ENCODE data around the gene SRD5A2.

Gene SRD5A2

GRCh38 chr2:31580321-31581117 is at the start of gene SRD5A2:
Gene SRD5A2, minus strand, starts transcription at chr2:31580938. Its CDS starts 38 bp downstream, at chr2:31580900.
- Histone ChIP-seq H3K36me3 (ENCODE audit: control insufficient read depth, insufficient read depth, low read length) (no peaks in the 10 kb centered on the region), H3K4me3 (replicated peaks; ENCODE audit: low read depth, low read length) (no peak within 1 kb of the TSS), H3K27me3 (replicated peaks; ENCODE audit: control insufficient read depth, insufficient read depth, low read length) (no peaks in the 10 kb centered on the region; the same call in 1 of the 2 replicates)
- no peak for TF ChIP-seq CTCF (IDR thresholded peaks at IDR 0.05; ENCODE audit: insufficient read depth, low read length, poor library complexity, severe bottlenecking)
- DNase-seq (ENCODE audit: extremely low read depth, insufficient read length): no peak

GRCh38 chr2:31606509-31606908 is 25.8 kb upstream of the SRD5A2 start:
- H3K4me3 ChIP-seq (replicated peaks; ENCODE audit: low read depth, low read length): no peak overlapping the region
- TF ChIP-seq CTCF (IDR thresholded peaks at IDR 0.05; ENCODE audit: insufficient read depth, low read length, poor library complexity, severe bottlenecking): no peak

GRCh38 chr2:31598694-31599093 is 18.0 kb upstream of the SRD5A2 start:
- H3K27me3 ChIP-seq (replicated peaks; ENCODE audit: control insufficient read depth, insufficient read depth, low read length): no peaks in the 10 kb centered on the region
- no peaks in the 10 kb centered on the region for H3K36me3 ChIP-seq (ENCODE audit: control insufficient read depth, insufficient read depth, low read length)
- no peak for TF ChIP-seq CTCF (IDR thresholded peaks at IDR 0.05; ENCODE audit: insufficient read depth, low read length, poor library complexity, severe bottlenecking)
- DNase-seq (ENCODE audit: extremely low read depth, insufficient read length): no peak
- no peak overlapping the region for H3K4me3 ChIP-seq (replicated peaks; ENCODE audit: low read depth, low read length)

More at GRCh38 chr2:31606509-31606908, 25.8 kb upstream of the SRD5A2 start:
- DNase-seq (ENCODE audit: extremely low read depth, insufficient read length): no peak
- Histone ChIP-seq H3K36me3 (ENCODE audit: control insufficient read depth, insufficient read depth, low read length) (no peaks in the 10 kb centered on the region), H3K27me3 (replicated peaks; ENCODE audit: control insufficient read depth, insufficient read depth, low read length) (no peaks in the 10 kb centered on the region)

- H3K27me3 ChIP-seq (replicated peaks; ENCODE audit: control insufficient read depth, insufficient read depth, low read length): no peaks in the 10 kb centered on the region
- no peak for TF ChIP-seq CTCF (IDR thresholded peaks at IDR 0.05; ENCODE audit: insufficient read depth, low read length, poor library complexity, severe bottlenecking)
- DNase-seq (ENCODE audit: extremely low read depth, insufficient read length): no peak
- H3K36me3 ChIP-seq (ENCODE audit: control insufficient read depth, insufficient read depth, low read length): no peaks in the 10 kb centered on the region
- H3K4me3 ChIP-seq (replicated peaks; ENCODE audit: low read depth, low read length): no peak overlapping the region
These were observed 5.5 kb upstream of the SRD5A2 start for GRCh38 chr2:31586230-31586629.

- Histone ChIP-seq H3K4me3 (replicated peaks; ENCODE audit: low read depth, low read length) (no peak overlapping the region), H3K36me3 (ENCODE audit: control insufficient read depth, insufficient read depth, low read length) (no peaks in the 10 kb centered on the region), H3K27me3 (replicated peaks; ENCODE audit: control insufficient read depth, insufficient read depth, low read length) (no peaks in the 10 kb centered on the region; the same call in 1 of the 2 replicates)
- no peak for TF ChIP-seq CTCF (IDR thresholded peaks at IDR 0.05; ENCODE audit: insufficient read depth, low read length, poor library complexity, severe bottlenecking)
- no peak for DNase-seq (ENCODE audit: extremely low read depth, insufficient read length)
These were observed 522 bp upstream of the SRD5A2 start for GRCh38 chr2:31581124-31581795.

Data from GM06990 (cell line).